Measurements from ENCODE around the gene PHYHD1. TPM values are rescaled to one million over a fixed set of nuclear protein-coding genes. Genes with fewer than 3 reads are reported as not detected.

Gene PHYHD1
- total and polyA plus RNA-seq, 2 of the 4 experiments (the other 2 are of a cell fraction), result 2.2 to 8.4 TPM

- Histone ChIP-seq H3K56ac (ENCODE audit: extremely low read depth, insufficient read depth, low read length) (no peak overlapping the region), H4K20me1 (ENCODE audit: insufficient read depth, low read length) (peaks cover 43% of the 10 kb centered on the region), H2BK15ac (ENCODE audit: low read depth, low read length) (no peak overlapping the region), H3K27me3 (ENCODE audit: control insufficient read depth, insufficient read depth, low read length) (no peaks in the 10 kb centered on the region), H3K14ac (replicated peaks; ENCODE audit: low read depth, low read length) (no peak overlapping the region), H3K18ac (ENCODE audit: low read depth, low read length) (no peak overlapping the region), H3K9me1 (ENCODE audit: insufficient read depth, low read length) (peaks cover 33% of the 10 kb centered on the region), H3K79me1 (ENCODE audit: low read depth in 1 of 2, low read length in 2 of 2) (peaks cover 16 to 78% of the 10 kb centered on the region in 2 experiments), H2AK5ac (ENCODE audit: low read depth, low read length) (no peak overlapping the region), H3K9ac (ENCODE audit: low read depth, low read length) (no peak overlapping the region), H4K5ac (ENCODE audit: low read depth, low read length) (no peak overlapping the region), H3K4me2 (ENCODE audit: low read depth, low read length) (no peak overlapping the region), H3K9me3 (ENCODE audit: control insufficient read depth, insufficient read depth, low read length) (no peaks in the 10 kb centered on the region), H4K8ac (ENCODE audit: low read depth in 2 of 2, low read length in 2 of 2) (no peak overlapping the region), H4K91ac (ENCODE audit: insufficient read depth, low read depth, low read length) (no peak overlapping the region), H2AK9ac (replicated peaks; ENCODE audit: low read depth, low read length, poor library complexity) (no peak overlapping the region), H3K4me1 (ENCODE audit: control insufficient read depth, insufficient read depth, low read length) (peaks cover 19% of the 10 kb centered on the region), H3K27ac (ENCODE audit: insufficient read depth, low read length) (no peak overlapping the region), H2BK20ac (ENCODE audit: low read depth, low read length) (no peak overlapping the region), H2AFZ (replicated peaks; ENCODE audit: low read length, poor library complexity) (no peak overlapping the region), H3K23ac (ENCODE audit: low read depth, low read length) (no peak overlapping the region), H2BK120ac (ENCODE audit: low read depth, low read length) (no peak overlapping the region), H3K4ac (ENCODE audit: low read depth, low read length) (no peak overlapping the region), H3K36me3 (ENCODE audit: control insufficient read depth, insufficient read depth, low read length) (peaks cover 36% of the 10 kb centered on the region), H2BK5ac (ENCODE audit: low read depth, low read length, poor library complexity, severe bottlenecking) (no peak overlapping the region), H3K4me3 (ENCODE audit: insufficient read depth, low read depth, low read length) (no peak overlapping the region)
- dilution Hi-C loops (cut with HindIII; ENCODE audit: low sequenced_read_pairs, unreplicated experiment), result no loop called here
- no CpG with 5 or more reads among the region's 8 CpGs for WGBS, 2 experiments (ENCODE audit: extremely low coverage in 2 of 2, insufficient read length in 1 of 2)
- POLR2A ChIA-PET (ENCODE audit: unreplicated experiment), result no interaction called here
- no peak for ATAC-seq (ENCODE audit: low read depth)
- no peak for TF ChIP-seq USF2 (IDR thresholded peaks at IDR 0.05; ENCODE audit: low read depth, low read length)
- no peak for TF ChIP-seq POLR2A (IDR thresholded peaks at IDR 0.05; ENCODE audit: low read depth, low read length)
- no peak for TF ChIP-seq RFX5 (IDR thresholded peaks at IDR 0.05; ENCODE audit: low read depth, low read length)
- no peak for TF ChIP-seq FOS (IDR thresholded peaks at IDR 0.05; ENCODE audit: low read depth, low read length)
- no peak for TF ChIP-seq MAZ (IDR thresholded peaks at IDR 0.05; ENCODE audit: borderline replicate concordance, low read depth, low read length)
- TF ChIP-seq CEBPB (IDR thresholded peaks at IDR 0.05; ENCODE audit: low read depth, low read length), result no peak
- TF ChIP-seq CTCF (conservative IDR thresholded peaks at IDR 0.05; ENCODE audit: low read depth, low read length), result no peak
- TF ChIP-seq MXI1 (IDR thresholded peaks at IDR 0.05; ENCODE audit: borderline replicate concordance, low read depth, low read length), result no peak
- DNase-seq, result no peak
- CTCF ChIA-PET, result no interaction called here
- no TSS peak for BruUV-seq (replicated peaks)
- in situ Hi-C loops (cut with MboI; ENCODE audit: low sequenced_read_pairs), result no loop called here
- intact Hi-C loops (cut with micrococcal nuclease), result no loop called here
These were observed 35.4 kb upstream of the PHYHD1 start for GRCh38 chr9:128885376-128885775.
